NCI-H2107 treated with DMSO at 0.1 percent for 48 hours (cell line): ENCODE measurements around the gene BNIP1.

Experiments used
- DNase-seq: peaks from one replicate; lab custom pipeline; 2025; ENCODE audit not compliant: unreplicated experiment; lab: John Stamatoyannopoulos, UW

The BNIP1 gene

DNA sequence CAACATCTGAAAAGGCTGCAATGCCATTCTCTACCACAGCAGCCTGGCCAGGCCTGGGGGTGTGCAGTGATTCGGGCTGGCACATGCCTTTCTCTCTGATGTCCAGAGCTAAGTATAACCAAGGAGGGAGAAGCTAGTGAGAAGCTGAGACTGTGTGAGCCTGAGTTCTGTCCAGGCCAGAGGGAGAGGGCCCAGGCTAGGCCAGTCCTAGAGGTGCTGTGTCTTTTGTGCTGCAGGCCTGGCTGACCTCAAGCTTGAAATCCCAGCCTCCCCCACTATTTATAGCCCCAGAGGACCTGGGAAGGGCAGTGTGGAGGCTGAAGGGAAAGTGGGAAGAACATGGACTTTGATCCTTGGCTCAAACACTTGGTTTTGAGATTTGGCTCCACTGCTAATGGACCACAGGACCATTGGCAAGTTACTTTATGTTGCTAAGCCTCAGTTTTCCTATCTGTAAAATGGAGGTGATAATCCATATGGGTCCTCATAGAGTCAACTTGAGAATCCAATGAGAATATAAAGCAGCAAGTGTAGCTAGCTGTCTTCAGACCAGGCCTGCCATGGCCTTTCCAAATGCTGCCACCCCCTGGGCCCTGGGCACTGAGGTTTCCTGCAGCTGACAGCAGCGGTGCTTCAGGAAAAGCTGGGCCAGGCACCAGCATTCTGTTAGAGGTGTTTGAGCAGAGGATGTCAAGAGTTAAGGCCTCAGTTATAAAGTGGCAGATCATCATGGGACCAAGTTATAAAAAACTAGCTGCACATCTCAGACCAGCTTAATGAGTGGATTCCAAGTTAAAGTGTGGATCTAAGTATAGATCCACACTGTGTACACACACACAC, 21.1 kb downstream of the BNIP1 start:
- DNase-seq = no peak

DNA sequence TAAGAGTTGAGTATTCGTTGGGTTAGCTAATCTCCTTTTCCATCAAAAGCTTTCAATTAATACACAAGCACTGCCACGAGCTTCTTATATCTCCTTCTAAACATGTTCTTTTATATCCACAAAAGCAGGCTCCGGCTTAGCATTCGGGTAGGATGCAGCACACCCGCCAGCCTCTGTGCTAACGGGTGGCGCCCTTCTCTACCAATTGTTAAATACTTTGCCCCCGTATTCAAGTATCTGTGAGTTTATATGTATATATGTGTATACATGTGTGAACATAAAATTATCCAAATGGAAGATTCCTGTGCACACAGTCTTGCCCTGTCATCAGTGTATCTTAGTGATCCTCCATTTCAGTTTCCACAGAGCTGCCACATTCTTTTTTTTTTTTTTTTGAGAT, 27.8 kb downstream of the BNIP1 start:
- no peak for DNase-seq

DNA sequence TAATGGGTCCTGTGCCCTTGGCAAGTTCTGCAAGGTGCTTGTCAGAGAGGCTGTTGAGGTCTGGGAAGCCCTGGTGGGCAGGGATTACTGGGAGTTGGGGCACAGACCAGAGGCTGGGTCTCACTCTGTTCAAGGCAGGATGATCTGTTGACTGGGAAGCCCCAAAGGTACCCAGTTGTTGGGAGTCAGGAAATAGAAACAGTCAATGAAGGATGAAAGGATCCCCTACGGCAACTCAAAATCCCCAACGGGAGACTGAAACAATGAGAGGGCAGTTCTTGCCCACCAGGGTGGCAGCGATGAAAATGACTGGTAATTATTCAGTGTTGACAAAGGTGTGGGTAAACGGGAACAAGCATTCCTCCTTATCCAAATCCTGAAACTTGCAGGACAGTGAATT, 31.2 kb downstream of the BNIP1 start:
- DNase-seq = no peak

DNA sequence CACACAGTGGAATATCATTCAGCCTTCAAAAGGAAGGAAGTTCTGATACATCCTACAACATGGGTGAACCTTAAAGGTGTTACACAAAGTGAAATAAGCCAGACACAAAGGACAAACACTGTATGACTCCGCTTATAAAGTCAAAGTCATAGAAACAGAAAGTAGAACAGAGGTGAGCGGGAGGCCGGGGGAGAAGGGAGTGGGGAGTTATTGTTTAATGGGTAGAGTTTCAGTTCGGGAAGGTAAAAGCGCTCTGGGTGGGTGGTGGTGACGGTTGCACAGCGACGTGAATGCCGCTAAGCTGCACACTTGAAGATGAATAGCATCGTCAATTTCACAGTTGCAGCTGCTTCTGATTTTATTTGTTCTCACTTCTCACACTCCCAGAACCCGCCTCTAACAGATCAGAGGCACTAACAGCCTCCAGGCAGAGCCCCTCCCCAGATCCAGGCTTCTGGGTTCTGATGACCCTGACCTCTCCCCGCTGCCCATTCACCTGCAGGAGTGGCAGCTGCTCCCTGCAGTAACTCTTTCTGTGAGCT, 34.1 kb downstream of the BNIP1 start:
- DNase-seq = peak; percentile 10

DNA sequence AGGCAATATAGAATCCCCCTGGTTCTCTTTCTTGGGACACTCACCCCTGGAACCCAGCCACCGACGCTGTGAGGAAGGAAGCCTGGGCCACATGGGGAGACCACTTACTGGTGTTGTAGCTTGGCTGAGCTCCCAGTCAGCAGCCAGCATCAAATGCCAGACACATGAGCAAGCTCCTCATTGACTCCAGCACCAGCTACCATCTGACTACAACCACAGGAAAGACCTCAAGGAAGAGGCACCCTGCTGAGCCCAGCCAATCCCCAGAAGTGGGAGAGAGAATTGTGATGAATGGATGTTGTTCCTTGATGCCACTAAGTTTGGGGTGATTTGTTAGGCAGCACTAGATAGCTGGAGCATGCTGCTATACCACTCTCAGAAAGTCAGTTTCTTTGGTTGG, 36.0 kb downstream of the BNIP1 start:
- no peak for DNase-seq

DNA sequence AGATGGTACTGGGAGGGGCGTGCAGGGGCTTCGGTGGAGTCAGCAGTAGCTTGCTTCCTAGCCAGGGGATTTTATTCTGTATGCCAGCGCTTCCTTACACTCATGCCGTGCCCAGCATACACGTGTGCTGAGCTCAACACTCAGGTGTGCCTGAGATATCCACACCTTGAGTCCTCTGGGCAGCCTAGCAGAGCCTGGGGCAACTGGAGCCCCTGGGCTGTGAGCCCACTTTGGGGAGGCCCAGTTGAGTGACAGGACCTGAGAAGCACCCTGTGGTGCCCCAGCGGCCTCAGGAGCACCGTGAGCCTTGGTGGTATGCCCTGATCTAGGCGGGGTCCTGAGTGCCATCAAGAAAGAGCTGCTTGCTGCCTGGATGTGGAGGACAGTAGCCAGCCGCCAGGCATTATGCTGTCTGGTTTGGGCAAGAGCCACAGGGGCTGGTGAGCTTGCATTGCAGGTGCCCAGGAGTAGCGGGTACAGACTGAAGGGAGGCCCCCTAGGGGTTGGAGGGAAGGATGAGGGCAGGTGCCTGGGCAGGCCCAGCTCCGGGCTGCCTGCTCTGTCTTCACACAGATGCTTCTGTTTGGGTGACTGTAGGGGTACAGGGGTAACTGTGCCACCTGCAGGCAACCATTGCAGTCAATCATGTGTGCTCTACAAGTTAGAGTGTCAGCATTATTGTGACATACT, 42.9 kb downstream of the BNIP1 start:
- DNase-seq = no peak

DNA sequence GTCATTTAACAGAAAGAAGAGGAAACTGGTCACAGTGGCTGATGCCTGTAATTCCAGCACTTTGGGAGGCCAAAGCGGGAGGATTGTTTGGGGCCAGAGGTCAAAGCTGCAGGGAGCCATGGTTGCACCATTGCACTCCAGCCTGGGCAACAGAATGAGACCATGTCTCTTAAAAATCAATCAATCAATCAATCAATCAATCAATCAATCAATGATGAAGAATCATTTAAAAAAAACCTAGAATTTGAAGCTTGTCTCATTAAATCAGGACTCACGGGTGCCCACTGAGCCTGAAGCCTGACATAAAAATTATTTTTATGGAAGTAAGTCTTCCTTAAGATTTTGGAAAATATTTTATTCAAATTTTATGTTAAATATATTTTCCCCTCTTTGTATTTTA, 43.9 kb downstream of the BNIP1 start:
- DNase-seq = no peak

DNA sequence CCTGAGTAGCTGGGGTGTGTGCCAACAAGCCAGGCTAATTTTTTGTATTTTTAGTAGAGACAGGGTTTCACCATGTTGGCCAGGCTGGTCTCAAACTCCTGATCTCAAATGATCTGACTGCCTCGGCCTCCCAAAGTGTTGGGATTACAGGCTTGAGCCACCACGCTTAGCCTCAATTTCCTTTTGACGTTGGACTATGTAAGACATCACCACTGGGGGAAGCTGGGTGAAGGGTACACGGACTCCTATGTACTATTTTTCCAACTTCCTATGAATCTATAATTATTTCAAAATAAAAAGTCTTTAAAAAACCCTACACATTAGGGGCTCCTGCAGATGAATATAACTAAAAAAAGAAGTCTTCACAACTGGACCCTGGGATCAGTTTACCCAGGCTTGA, 46.7 kb downstream of the BNIP1 start:
- no peak for DNase-seq

DNA sequence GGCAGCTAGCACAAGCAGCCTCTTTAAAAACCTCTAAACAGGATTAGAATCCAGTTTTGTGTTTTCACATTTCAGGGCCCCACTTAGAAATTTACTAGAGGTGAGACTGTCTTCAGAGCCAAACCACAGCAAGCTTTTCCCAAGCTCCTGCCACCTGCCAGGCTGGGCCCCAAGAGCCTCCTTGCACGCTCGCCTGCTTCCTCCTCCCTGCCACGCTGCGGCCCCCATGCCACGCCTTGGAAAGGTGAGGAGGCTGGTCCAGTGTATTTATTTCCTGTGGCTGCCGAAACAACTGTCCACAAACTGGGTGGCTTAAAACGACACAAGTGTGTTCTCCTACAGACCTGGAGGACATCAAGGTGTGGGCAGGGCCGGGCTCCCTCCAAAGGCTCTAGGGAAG, 47.2 kb downstream of the BNIP1 start:
- no peak for DNase-seq

DNA sequence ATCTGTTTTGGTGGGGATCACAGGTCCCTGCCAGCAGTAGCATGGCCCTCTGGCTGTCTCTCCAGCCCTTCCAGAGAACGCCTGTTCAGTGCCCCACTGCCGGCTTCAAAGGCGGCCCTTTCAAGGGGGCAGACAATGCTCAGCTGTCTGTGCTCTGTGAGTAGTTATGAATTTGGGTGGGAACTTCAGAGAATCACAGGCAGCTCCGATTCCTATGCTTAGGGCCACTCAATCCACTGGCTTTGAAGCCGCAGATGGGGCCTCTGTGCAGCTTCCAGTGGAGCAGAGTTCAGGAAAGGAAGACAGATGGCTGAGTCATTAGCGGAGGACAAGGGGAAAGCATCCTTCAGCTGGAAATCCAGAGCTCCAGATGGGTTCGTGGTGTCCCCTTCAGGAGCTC, 48.2 kb downstream of the BNIP1 start:
- no peak for DNase-seq

DNA sequence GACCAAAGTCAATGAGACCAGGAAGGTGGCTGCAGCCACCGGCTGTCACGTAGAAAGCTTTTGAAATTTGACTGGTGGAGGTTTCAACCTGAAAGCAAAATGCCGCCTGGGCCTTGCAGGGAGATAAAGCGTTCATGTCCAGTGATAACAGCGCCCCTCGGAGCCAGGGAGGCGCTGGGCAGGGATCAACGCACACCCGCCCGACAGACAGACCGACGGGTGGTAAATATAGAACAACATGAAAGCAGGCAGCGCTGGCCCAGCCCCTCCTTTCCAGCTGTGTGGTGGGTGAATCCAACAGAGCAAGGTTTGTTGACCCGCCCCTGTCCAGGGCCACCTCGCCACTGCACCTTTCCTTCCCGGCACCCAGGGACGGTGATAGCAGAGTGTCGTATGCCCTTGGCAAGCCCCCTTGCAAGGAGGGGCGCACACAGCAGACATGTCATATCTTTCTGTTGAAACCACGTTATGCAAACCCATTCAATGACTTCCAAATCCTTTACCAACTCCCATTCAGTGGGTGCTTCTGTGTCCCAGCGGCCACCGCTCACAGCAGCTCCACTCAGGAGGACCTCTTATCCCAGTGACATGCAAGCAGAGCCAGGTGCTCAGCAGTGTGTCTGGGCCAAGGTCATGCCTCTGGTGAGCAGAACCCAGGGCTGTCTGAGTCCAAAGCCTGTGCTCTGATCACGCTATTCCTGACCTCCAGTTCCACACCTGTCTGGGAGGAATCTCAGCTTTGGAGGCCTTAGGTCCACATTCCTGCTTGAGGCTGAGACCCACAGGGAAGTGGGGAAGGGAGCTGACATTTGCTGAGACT, 52.0 kb downstream of the BNIP1 start:
- no peak for DNase-seq

DNA sequence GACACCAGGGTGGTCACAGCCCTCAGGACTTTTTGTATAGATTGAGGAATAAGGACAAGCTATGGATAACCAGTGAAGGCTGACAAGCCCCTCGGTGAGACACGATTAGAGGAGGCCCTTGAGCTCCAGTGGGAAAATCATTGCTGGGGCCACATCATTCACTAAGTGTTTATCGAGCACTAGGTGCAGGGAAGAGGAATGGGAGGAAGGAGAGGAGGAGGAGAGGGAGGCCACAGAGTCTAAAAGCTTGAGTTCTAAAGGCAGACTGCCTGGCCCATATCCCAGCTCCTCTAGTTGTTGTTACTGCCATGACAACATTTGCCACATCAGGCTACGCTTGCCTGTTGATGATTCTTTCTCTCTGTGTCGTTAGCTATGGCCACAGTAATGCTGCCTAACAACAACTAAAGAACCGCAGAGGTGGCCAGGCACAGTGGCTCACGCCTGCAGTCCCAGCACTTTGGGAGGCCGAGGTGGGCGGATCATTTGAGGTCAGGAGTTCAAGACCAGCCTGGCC, 53.1 kb downstream of the BNIP1 start:
- no peak for DNase-seq

DNA sequence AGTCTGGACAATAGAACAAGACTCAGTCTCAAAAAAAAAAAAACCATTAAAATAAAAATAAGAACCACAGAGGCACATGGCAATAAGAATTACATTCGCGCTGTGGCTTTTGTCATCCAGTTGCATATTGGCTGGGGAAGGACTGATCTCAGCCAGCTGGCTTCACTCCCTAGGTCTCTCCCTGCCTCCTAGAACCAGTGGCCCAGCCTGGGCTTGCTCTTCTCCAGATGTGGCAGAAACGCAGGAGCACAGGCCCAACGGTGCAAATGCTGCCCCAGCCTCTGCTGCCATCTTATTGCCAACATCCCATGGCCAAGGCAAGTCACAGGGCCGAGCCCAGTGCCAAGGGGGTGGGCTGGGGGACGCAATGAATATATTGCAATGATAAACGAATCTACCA, 53.7 kb downstream of the BNIP1 start:
- no peak for DNase-seq

DNA sequence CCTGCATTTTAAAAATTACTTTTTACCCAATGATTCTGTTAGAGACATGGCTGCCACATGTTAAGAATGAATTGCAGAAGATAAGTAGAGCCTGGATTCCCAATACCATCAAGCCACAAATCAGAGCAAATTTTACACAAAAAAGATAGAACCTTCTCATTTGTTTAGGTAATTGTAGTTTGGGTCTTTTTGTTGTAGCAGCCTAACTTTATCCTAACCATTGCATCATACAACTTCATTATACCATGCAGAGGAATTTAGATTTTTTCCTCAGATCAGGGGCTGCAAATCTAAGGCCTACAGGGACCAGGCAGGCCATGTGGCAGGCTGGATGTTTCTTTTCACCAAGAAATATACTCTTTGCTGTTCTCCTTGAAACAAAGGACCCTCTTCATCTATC, 56.0 kb downstream of the BNIP1 start:
- no peak for DNase-seq

DNA sequence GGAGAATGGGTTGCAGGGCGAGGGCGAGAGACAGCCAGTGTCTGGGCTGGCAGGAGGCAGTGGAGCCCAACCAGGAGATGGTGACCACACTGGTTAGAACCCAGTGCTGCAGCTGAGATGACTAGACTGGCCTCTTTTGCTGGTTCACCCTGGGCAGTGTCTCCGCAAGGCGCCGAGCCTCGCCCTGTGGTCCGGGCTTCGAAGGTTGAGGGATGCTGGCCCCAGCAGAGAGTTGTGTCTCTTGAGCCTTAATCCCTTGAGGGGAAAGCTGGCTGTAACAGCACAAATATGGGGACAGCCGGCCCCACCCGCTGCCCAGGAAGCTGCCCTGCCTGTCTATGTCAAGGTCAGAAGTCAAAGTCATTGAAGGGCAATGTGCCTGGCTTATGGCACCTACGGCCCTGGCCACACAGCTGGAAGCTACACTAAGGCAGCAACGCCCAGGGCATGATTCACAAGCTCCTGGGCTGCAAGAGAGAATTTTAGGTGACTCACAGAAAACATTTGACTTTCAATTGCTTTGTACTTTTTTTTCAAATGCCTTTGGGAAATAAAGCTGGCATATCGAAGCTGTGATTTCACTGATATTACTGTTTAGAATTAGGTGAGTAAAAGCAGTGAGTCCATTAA, 57.4 kb downstream of the BNIP1 start:
- DNase-seq = no peak

DNA sequence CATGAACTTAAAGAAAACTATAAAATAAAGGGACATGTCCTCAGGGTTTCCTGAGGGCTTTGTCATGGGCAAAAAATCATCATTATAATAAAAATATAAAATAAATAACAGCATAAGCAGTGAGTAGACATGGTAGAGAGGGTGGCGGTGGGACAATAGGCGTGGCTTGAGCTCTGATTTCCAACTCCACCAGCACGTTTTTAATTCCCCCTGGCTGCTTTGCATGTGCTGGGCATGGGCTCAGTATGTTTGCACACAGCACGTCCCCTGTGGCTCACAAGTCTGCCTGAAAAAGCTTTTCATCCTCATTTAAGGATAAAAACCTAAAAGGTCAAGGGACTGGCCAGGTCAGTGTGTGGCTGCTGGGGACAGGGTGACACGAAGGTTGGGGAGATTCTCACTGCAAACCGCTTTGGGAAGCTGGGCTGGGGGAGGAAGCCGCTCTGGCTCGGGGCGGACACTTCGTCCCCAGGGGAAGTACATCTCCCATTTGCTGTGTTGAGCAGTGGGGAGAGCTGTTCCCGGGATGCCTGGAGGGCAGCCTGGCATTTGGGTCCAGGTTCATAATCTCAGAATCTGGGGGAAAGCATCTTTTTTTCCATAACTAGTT, 58.0 kb downstream of the BNIP1 start:
- no peak for DNase-seq

DNA sequence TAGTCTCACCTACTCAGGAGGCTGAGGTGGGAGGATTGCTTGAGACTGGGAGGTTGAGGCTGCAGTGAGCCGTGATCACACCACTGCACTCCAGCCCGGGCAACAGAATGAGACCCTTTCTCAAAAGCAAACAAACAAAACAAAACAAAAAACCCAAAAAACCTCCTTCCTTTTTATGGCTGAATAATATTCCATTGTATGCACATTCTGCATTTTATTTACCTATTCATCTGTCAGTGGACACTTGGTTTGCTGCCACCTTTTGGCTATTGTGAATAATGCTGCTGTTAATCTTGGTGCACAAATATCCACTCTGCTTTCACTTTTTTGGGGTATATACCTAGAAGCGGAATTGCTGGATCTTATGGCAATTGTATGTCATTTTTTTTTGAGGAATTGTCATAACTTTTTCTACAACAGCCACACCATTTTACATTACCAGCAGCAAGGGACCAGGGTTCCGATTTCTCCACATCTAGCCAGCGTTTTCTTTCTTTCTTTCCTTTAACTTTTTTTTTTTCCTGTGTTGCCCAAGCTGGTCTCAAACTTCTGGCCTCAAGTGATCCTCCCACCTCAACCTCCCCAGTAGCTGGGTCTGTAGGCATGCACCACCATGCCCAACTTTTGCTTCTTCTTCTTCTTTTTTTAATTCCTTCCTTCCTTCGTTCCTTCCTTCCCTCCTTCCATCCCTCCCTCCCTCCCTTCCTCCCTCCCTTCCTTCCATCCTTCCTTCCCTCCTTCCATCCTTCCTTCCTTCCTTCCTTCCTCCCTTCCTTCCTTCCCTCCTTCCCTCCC, 60.1 kb downstream of the BNIP1 start:
- DNase-seq = no peak

DNA sequence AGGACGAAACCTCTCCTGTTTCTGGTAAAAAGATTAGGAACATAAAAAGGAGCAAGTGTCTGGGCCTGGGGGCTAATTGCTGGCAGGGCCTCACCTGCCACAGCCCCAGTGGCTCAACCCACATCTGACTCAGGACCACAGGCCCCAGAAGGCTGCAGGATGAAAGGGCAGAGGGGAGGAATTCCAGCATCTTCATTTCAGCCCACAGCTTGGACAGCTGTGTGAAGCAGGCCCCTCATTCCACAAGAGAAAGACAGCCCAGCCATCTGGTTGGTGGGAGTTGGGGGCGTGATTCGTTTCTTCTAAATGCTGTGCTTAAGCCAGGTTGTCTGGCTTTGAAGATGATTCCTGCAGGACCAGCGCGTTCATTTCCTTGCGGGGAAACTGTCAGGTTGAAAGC, 61.6 kb downstream of the BNIP1 start:
- no peak for DNase-seq

DNA sequence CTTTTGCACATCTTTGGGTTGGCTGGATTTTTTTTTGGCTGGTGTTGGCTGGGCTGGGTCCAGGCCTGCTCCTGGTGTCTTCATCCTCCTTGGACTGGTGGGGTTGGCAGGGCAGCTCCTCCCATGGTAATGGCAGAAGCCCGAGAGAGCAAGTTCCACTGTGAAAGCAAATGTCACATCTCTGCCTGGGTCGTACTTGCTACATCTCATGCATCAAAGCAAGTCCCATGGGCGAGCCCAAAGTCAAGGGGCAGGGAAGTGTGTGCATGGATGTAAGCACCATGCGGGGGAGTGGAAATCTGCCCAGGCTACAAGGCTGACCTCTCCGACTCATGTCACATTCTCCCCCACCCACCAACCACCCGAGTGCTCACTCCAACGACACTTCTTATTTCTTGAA, 64.0 kb downstream of the BNIP1 start:
- DNase-seq = no peak

DNA sequence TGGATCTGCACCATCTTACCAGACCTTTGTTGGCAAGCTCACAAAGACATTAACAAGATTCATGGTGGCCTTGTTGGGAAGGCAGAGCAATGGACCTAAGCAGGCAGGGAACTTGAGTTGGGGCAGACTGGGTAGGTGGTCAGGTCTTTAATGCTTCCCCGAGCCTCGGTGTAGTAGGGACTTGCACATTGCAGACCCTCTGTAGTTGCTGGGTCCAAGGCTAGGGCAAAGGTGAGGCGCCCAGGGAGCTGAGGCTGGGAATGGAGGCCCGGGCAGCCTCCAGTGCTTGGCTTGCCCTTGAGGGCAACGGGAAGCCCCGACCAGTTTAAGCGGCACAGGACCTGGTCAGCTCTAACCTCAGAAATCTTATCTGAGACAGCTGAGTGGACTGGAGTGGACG, 66.5 kb downstream of the BNIP1 start:
- DNase-seq = no peak
